Islet precursor cell (in vitro differentiated cells): ENCODE results near the gene TOMM7.
"Not testable (repeated sequence)": the region's sequence is repeated elsewhere in the genome, so short reads cannot be mapped to it uniquely, and the experiment has no call there.

ENCODE experiments used
- DNase-seq: peaks from one replicate; pipeline ENCODE4 v3.0.0-alpha.2; 2018

The TOMM7 gene

DNA sequence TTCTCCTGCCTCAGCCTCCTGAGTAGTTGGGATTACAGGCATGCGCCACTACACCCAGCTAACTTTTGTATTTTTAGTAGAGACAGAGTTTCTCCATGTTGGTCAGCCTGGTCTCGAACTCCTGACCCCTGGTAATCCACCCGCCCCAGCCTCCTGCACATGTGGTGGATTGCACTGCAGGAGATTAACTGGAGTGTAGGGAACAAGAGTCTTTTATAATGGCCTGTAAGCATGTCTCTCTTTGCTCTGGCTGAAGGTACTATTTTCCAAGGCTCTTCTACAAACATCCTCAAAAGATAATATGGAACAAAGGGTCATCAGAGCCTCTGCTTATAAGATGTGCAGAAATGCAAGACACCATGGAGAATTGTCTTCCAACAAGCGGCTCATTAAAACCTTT, 3.2 kb downstream of the TOMM7 start:
- no peak for DNase-seq

DNA sequence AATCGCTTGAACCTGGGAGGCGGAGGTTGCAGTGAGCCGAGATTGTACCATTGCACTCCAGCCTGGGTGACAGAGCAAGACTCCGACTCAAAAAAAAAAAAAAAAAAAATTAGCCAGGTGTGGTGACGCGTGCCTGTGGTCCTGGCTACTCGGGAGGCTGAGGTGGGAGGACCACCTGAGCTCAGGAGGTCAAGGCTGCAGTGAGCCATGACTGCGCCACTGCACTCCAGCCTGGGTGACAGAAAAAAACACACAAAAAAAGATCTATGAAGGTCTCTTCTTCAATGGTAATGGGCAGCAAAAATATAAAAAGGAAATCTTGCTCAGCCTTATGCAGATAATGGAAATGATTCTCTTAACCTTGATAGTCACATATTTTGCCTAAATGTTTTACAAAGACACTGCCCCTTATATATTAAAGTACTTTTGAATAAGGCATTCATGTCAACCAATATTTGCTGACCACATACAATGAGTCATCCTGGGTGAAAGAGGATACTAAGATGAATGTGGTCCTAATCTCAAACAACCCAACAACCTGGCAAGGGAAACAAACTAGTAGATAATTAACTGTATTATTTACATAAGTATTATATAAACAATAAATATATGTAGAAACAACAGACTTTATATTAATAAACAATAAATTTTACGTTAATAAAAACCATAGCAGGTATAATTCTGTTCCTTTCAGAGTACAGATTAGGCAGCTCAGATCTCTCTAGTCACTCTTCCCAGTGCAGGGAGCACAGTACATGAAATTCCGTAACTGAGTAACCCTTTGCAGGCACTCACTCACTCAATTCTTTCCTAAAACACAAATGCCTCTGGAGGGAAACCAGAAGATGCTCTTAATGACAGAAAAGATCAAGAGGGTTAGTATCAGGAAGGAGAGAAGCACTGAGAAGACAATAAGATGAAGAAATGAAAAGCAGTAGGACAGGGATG, 8.1 kb downstream of the TOMM7 start:
- DNase-seq, result no peak

DNA sequence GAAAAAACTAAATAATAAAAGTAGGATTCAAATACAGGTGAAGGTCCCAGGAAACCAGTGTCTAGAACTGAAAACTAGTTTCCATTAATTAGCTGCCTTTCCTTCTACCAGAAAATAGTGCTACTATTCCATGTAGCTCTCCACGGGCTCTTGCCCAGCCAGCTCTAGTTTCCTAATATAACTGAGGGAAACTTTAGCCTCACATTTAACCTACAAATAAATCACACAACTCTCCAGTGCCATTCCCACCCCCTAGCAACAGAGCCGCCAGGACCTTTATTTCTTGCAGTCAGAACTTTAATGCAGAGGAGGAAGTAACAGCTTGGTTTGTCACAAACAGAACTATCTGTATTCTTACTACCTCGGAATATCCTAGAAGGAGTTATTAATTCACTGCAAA, 10.3 kb downstream of the TOMM7 start:
- DNase-seq, result no peak

DNA sequence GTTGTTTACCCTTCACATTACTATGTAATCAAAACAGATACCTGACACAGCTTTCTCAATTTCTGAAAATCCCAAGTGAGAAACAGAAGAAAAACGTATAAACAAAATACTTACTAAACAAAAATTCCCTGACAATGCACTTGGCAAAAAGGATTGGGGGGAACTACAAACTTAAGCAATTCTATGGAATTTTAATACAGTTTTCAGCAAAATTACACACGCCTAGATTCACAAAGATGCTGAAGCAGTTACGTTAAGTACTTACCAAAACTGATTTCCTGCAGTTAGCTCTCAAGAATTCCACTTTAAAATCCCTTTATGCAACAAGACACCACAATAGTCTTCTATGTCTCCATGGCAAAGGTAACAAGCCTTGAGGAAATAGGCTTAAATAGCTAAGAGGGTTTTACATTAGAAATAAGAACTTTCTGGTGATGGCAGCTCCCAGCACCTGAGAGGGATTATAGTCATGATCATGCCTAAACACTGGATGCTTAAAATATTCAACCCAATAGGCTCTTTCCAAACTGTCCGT, 10.8 kb downstream of the TOMM7 start:
- no peak for DNase-seq

- no peak for DNase-seq
Observed at GRCh38 chr7:22810843-22811242, 11.8 kb downstream of the TOMM7 start.

DNA sequence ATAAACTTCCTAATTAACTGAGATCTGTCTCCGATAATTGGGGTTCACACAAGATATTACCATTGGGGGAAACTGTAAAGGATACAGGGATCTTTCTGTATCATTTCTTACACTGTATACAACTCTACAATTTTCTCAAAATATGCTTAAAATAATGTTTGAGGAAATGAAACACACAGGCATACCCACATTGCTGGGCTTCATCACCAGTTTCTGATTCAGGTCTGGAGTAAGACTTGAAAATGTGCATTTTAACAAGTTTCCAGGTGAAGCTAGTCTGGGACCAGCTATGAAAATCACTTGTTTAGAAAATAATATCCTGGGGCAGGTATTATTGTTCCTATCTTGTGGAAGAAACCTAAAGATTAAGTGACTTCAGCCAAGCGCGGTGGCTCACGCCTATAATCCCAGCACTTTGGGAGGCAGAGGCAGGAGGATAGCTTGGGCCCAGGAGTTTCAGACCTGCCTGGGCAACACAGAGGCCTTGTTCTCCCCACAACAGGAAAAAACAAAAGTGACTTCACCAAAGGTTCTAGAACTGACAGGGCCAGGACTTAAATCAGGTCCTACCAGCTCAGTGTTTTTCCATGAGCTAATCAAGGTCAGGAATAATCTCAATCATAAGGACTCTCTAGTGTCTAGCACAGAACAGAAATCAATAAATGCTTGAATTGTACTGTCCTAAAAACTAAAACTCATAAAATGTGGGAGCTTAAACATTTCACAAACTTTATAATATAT, 12.6 kb downstream of the TOMM7 start:
- peak; percentile 48 for DNase-seq

DNA sequence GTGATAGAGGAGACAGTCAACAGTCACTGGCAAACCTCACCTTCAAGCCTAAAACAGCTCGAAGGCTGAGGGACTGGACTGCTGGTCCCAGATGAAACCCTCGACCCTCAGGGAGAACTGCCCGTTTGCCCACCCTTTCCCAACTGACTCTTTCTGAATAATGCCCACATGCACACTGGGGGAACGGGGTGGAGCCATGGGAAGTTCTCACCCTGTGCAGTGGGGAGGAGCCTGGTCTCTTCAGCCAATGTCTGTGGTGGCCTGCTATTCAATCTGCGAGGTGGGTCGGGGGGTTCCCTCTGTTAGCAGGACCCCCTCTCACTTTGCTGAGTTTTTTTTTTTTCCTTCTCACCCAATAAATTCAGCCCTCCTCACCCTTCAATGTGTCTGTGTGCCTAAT, 14.5 kb downstream of the TOMM7 start:
- no peak for DNase-seq

- no peak for DNase-seq
Observed at GRCh38 chr7:22806752-22807151, 15.9 kb downstream of the TOMM7 start.

GRCh38 chr7:22805227-22805626, 17.4 kb downstream of the TOMM7 start:
- DNase-seq, result no peak

DNA sequence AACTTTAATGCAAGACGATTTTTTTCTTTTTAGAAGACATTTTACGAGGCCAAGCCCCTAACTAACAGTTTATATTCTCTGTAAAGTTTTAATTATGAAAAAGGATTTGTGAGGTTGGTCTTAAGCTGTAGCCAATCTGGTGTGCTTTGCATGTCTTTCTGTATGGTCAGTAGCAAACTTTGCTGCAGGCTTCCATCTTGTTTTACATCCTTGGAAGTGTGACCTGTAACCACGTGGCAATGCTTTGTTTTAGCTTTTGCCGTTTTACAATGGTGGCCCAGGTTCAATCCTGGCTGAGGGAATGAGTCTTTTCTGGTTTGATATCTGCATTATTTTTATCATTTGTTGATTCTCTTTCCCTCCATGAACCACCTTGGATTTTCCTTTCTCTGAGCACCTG, 19.8 kb downstream of the TOMM7 start:
- DNase-seq, result not testable (repeated sequence)

DNA sequence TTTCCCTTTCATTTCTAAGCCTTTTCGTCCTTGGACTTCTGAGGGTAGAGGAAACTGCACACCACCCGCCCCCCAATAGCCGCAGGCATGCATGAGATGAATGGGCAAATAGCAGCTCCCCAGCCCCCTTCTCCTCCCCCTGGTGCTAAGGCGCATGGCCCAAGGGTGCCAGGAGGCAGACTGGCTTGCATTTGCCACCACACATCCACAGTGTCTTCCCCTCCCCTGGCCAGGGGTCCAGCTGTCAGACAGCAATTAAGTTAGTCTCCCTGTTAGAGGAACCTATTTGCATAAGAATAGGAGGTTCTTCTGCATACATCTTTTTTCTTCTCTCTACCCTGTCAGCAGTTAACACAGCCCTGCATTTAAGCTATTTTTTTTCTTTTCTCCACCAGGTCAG, 20.2 kb downstream of the TOMM7 start:
- peak; percentile 47 for DNase-seq

DNA sequence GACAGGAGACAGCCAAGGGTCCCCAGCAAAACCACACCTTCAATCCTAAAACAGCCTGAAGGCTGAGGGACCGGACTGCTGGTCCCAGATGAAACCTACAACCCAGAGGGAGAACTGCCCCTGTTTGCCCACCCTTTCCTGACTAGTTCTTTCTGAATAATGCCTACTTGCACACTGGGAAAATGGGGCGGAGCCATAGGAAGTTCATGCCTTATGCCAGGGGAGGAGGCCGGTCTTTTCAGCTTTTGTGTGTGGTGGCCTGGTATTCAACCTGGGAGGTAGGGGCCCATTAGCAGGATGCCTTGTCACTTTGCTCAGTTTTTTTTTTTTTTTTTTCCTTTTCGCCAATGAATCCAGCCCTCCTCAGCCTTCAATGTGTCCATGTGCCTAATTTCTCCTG, 20.7 kb downstream of the TOMM7 start:
- DNase-seq, result peak; percentile 49

DNA sequence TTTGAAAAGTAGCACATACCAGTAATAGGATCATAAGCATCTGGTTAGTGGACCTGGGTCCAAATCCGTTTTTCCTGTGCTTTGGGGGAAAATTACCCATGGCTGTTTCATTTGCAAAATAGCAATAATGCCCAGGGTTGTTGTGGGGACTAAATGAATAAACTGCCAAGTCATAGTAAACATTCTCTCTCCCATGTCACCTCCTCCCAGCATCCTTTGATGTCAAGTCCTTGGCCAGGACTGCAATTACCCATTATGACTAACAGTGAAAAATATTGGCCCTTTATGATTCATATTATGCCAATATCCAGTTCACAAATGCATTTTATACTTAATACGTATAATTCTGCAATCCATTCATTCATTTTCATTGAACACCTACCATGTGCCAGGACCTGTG, 23.0 kb downstream of the TOMM7 start:
- DNase-seq, result no peak

- no peak for DNase-seq
Observed at GRCh38 chr7:22793593-22794462, 28.8 kb downstream of the TOMM7 start.

GRCh38 chr7:22791204-22792158, 31.2 kb downstream of the TOMM7 start:
- DNase-seq, result no peak

DNA sequence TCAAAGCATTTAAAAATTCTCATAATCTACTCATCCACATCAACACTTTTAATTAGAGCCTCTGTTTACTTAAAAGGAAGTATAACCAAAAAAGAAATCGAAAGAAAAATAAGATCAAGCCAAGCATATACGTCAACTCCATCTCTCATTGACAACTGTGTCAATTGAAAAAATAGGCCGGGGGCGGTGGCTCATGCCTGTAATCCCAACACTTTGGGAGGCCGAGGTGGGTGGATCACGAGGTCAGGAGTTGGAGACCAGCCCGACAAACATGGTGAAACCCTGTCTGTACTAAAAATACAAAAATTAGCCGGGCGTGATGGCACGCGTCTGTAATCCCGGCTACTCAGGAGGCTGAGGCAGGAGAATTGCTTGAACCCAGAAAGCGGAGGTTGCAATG, 32.0 kb downstream of the TOMM7 start:
- not testable (repeated sequence) for DNase-seq

- no peak for DNase-seq
Observed at GRCh38 chr7:22787951-22788350, 34.7 kb downstream of the TOMM7 start.

GRCh38 chr7:22786290-22786932, 36.2 kb downstream of the TOMM7 start:
- no peak for DNase-seq

DNA sequence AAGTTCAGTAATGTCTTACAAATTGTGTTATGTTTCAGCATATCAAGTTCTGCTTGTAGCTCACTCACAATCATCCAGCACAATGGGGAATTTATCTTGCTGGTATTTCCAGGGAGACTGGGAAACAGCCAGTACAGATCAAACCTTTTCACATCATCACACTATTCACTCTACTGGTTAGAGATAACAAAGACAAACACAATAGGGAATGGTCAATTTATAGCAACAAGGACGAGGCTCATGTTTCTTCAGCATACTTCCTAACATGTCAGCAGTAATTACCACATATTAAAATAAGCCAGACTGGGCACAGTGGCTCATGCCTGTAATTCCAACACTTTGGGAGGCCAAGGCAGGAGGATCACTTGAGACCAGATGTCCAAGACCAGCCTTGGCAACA, 38.3 kb downstream of the TOMM7 start:
- no peak for DNase-seq

DNA sequence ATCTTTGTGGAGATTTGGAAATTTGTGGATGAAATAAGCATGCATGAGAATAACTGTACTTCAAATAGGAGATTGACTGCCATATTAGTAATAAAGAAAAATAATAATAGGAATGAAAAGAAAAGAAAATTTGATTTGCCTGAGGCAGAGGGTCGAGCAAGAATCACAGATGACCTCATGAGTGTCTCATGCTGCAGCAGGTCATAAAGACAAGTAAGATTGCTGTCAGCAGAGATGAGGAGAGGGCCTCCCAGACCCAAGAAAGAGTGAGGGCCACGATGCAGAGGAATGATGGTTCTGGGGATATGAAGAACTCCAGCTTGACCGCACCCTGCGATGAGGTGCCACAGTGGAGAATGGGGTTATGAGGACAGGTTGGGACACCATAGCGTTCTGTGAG, 39.2 kb downstream of the TOMM7 start:
- DNase-seq, result no peak

DNA sequence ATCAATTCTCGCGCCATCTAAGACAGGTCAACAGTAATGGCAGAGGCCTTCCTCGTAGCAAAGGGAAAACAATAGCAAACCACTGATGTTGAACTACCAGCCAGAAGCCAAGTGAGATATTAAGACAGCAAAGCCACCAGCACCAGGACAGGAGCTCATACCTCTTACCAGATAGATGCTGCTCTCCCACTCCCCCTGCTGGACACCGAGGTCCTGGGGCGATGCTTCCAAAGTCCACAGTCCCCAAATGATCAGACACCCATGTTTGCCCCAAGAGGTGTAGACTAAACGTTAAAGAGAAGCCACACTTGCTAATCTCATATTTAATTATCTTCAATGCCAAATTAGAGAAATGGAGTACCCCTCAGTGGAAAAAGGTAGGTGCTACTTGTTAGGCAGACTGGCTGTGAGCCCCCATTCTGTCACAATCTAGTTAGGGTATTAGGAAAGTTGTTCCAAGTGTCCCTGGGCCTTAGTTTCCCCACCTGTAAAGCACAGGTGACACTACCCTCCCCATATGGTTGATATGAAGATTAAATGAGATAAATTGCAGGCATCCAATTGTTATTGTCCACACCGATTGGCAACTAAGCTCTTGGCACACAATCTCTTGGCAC, 39.9 kb downstream of the TOMM7 start:
- DNase-seq, result peak; percentile 74
